GM08714 (cell line): ENCODE results near the gene AQP12A.

ENCODE experiments used
- H3K4me3 ChIP-seq: fragments of 200-500 bp; sonication (Bioruptor generic); 2 replicates; pipeline ENCODE4 v1.5.1; 2014; ENCODE audit warnings: mild to moderate bottlenecking, low read length, inconsistent platforms
- ZNF274 ChIP-seq: IDR thresholded peaks from 2 replicates; pipeline ENCODE4 v1.6.1; 2012; ENCODE audit warnings: mild to moderate bottlenecking, low read depth, low read length

Gene AQP12A

GRCh38 chr2:240713071-240713927 lies 21.6 kb downstream of the AQP12A start:
- no peak overlapping the region for H3K4me3 ChIP-seq
- no peak for TF ChIP-seq ZNF274

DNA sequence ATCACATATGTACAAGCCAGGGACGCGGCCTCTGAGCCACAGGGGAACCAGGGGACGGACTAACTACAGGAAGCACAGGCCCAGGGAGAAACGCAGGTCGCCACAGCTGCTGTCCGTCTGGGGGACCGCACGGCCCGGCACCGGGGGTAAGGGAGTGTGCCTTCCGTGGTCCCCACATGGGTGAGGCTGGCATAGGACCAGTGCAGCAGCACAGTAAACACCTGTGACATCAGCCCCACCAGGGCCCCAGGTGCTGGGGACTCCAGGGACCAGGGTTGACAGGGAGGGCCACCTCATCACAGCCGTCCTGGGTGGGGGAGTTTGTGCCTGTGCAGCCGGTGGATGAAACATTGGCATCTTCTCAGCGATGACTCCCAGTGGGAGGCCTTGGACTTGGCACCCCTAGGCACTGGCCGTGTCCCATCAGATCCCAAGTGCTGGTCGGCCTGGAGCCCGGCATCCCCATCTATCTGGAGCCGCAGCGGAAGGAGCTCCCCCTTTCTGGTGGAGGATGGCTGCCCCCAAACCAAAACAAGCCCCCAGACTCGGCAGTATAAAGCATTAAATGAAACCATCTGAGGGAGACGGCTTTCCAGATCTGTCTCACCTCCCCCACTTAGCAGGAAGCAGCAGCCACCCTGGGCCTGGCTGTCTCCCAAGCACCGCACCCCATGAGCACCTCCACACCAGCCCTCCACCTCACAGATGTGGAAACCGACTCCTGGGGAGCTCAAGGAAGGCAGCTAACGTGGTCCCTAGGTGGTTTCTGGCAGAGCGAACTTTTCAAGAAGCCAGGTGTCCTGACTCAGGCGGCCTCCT lies 22.5 kb downstream of the AQP12A start:
- H3K4me3 ChIP-seq = no peak overlapping the region
- TF ChIP-seq ZNF274 = no peak

DNA sequence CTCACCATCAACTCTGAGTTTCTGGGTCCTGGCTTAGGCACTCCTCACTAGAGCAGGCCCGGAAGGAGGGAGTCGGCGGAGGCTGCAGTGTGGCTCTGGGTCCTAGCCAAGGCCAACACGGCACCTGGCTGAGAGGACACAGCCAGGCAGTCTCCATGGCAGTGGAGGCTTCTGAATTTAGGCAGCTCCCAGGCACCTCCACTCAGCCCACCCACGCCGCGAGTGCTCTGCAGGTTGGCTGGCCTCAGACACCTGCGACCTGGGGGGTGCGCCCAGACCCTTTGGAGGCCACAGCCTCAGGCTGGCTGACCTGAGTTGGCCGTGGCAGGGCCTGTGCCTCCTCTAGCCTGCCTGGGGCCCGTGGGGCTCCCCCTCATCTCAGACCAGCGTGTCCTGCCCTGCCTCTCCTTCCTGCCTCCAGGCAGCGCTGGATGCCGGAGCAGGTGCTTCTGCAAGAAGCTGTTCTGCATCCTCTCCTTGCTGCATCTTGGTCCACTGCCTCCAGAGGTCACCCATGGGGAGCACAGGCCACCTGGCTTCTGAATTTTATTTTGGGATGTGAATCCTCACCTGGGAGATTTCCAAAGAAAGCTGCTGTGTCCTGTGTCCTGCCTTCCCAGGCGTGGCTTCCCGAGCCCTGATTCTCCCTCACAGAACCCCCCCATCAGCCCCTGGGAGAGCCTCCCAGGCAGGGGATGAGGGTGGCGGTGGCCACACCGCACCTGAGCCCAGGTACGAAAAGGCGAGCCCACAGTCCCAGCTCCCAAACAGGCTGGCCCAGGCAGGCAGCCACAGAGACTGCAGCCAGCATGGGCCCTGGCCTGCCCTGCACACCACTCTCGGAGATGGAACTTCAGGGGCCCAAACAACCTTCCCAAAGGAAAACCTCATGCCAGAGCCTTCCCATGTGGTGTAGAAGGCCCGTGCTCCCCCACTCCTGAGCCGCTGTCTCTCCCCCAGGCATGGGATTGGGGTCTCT lies 23.4 kb downstream of the AQP12A start:
- TF ChIP-seq ZNF274 = no peak
- no peak overlapping the region for H3K4me3 ChIP-seq

DNA sequence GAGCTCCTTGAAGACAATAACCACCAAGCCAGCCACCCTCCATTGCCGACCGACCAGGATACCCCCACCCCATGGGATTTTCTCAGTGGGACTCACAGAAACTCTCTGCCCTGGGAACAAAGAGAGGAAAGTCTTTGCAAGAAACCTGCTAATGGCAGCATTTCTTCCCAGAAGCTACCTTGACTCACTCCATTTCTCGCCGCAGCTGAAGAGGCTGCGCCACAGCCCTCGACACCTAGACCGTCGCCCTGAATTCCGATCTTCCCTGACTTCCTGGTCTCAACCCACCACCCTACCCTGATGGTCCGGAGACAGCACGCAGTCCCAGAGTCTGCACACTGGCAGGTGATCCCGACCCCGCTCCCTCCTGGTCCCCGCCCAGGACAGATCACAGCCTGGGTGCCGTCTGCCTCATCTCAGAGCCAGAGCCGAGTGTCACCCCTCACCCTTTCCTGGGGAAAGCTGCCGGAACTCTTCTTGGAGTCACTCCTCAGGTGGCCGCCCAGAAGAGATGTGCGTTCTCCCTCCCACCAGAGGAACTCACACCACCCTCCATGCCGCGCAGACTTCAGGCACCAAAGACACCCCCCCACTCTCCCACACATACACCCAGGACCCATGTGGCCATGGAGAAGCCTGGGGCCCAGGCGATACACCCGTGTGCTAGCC lies 24.6 kb downstream of the AQP12A start:
- no peak overlapping the region for H3K4me3 ChIP-seq
- no peak for TF ChIP-seq ZNF274

- TF ChIP-seq ZNF274 = no peak
- H3K4me3 ChIP-seq = no peak overlapping the region
These were observed 25.5 kb downstream of the AQP12A start for GRCh38 chr2:240717181-240717641.

- H3K4me3 ChIP-seq = no peak overlapping the region
- TF ChIP-seq ZNF274 = no peak
These were observed 26.3 kb downstream of the AQP12A start for GRCh38 chr2:240717681-240718581.

- no peak for TF ChIP-seq ZNF274
- H3K4me3 ChIP-seq = no peak overlapping the region
These were observed 27.3 kb downstream of the AQP12A start for GRCh38 chr2:240718896-240719490.

- TF ChIP-seq ZNF274 = no peak
- H3K4me3 ChIP-seq = no peak overlapping the region
These were observed 28.2 kb downstream of the AQP12A start for GRCh38 chr2:240719676-240720545.

GRCh38 chr2:240720686-240721595 lies 29.3 kb downstream of the AQP12A start:
- TF ChIP-seq ZNF274 = no peak

DNA sequence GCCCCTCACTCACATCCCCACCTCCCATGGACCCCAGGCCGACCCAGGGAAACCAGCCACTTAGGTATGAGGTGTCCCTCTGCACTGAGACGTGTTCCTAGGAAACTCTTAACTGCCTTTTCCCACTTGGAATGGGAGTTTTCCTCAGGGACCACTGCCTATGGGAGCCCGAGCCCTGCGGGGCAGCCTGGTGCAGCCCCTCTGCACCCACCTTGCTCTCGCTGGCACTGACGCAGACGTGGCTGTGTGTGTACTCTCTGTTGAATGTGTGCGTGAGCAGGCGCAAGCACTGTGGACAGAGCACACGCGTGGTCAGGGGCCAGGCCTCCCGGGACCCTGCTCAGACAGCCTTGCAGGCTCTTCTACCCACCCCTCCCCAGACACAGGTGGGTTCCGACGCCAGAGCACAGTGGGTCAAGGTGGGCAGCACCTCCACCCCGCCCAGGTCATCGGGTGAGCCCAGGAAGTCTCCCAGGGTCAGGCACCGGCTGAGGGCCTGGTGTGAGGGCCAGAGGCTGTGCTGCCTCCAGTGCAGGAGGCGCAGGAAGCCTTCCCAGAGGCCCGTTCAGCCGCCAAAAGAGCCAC lies 30.0 kb downstream of the AQP12A start:
- no peak overlapping the region for H3K4me3 ChIP-seq

More at GRCh38 chr2:240720686-240721595, 29.3 kb downstream of the AQP12A start:
- no peak overlapping the region for H3K4me3 ChIP-seq

More for the DNA sequence above, 30.0 kb downstream of the AQP12A start:
- TF ChIP-seq ZNF274 = no peak
